ENCODE data around the gene OCIAD2. TPM values are rescaled to one million over a fixed set of nuclear protein-coding genes. Genes with fewer than 3 reads are reported as not detected.
"Not testable (repeated sequence)": the region's sequence is repeated elsewhere in the genome, so short reads cannot be mapped to it uniquely, and the experiment has no call there.

Gene OCIAD2
- total and polyA plus RNA-seq, 8 donors, result 15.5 to 52.4 (median 19.2) TPM

- no peak for ATAC-seq
- no peak overlapping the region for H3K27ac ChIP-seq
- no peak overlapping the region for H3K4me3 ChIP-seq
- no peak for FAIRE-seq
- WGBS, 2 donors, result 64 to 65% methylated on average over 9 of the region's 9 CpGs
- no peaks in the 10 kb centered on the region for H3K27me3 ChIP-seq
- no peaks in the 10 kb centered on the region for H3K9me3 ChIP-seq
- DNase-seq, result no peak
- H3K36me3 ChIP-seq, result no peaks in the 10 kb centered on the region
- H3K4me1 ChIP-seq, result no peaks in the 10 kb centered on the region
- intact Hi-C loops (cut with DNase I), result no loop called here
- TF ChIP-seq, protein P1, sequence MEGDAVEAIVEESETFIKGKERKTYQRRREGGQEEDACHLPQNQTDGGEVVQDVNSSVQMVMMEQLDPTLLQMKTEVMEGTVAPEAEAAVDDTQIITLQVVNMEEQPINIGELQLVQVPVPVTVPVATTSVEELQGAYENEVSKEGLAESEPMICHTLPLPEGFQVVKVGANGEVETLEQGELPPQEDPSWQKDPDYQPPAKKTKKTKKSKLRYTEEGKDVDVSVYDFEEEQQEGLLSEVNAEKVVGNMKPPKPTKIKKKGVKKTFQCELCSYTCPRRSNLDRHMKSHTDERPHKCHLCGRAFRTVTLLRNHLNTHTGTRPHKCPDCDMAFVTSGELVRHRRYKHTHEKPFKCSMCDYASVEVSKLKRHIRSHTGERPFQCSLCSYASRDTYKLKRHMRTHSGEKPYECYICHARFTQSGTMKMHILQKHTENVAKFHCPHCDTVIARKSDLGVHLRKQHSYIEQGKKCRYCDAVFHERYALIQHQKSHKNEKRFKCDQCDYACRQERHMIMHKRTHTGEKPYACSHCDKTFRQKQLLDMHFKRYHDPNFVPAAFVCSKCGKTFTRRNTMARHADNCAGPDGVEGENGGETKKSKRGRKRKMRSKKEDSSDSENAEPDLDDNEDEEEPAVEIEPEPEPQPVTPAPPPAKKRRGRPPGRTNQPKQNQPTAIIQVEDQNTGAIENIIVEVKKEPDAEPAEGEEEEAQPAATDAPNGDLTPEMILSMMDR (IDR thresholded peaks at IDR 0.05), result no peak
These were observed 26.8 kb downstream of the OCIAD2 start for GRCh38 chr4:48879561-48880442.

DNA sequence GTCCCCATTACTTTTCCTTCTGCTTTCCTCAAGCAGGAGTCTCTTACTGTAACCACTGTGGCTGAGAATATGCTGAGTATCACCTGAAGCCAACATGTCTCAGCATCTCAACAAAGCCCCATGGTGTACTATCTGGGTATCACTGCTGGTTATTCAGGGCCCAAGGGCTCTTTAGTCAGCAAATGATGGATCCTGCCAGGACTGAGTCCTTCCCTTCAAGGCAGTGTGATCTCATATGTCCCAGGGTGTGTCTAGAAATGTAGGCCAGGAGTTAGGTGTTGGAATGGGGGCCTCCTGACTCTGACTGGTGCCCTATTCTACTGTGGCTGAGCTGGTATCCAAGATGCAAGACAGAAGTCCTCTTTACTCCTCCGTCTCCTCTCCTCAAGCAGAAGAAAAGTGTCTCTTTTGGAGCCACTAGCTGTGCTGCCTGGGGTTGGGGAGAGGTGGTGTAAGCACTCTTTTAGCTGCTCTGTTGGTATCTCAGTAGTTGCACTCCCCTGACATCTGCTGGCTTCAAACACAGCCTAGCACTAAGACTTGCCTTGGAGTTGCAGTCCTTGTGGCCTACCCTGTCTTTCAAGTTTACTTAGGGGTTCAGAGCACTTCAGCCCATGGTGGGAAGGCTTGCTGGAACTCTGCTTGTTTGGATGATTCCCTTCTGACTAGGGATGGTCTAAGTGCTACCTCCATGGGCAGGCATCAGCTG is 28.6 kb downstream of the OCIAD2 start:
- Histone ChIP-seq H3K4me3 (no peak overlapping the region), H3K4me1 (no peaks in the 10 kb centered on the region), H3K9me3 (no peaks in the 10 kb centered on the region), H3K27me3 (no peaks in the 10 kb centered on the region), H3K36me3 (no peaks in the 10 kb centered on the region), H3K27ac (no peak overlapping the region)
- 86 to 94% methylated on average over 1 of the region's 1 CpG for WGBS, 2 donors
- TF ChIP-seq, protein P1 (IDR thresholded peaks at IDR 0.05), result no peak
- no peak for DNase-seq
- FAIRE-seq, result no peak
- ATAC-seq, result no peak
- intact Hi-C loops (cut with DNase I), result no loop called here

DNA sequence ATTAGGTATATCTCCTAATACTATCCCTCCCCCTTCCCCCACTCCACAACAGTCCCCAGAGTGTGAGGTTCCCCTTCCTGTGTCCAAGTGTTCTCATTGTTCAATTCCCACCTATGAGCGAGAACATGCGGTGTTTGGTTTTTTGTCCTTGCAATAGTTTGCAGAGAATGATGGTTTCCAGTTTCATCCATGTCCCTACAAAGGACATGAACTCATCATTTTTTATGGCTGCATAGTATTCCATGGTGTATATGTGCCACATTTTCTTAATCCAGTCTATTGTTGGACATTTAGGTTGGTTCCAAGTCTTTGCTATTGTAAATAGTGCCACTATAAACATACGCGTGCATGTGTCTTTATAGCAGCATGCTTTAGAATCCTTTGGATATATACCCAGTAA is 41.9 kb downstream of the OCIAD2 start:
- intact Hi-C loops (cut with DNase I); H3K36me3 ChIP-seq; H3K27me3 ChIP-seq; H3K9me3 ChIP-seq; ATAC-seq; DNase-seq; H3K4me3 ChIP-seq; H3K27ac ChIP-seq; FAIRE-seq; H3K4me1 ChIP-seq: not testable (repeated sequence)
- WGBS, 2 donors, result 90 to 95% methylated on average over 4 of the region's 4 CpGs

DNA sequence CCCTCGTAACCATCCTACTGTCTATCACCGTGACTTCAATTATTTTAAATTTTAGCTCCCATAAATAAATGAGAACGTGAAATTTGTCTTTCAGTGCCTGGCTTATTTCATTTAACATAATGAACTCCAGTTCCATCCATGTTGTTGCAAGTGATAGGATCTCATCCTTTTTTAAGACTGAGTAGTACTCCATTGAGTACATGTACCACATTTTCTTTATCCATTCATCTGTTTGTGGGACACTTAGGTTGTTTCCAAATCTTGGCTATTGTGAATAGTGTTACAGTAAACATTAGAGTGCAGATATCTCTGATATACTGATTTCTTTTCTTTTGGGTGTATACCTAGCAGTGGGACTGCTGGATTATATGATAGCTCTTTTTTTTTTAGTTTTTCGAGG is 42.8 kb downstream of the OCIAD2 start:
- 81 to 85% methylated on average over 4 of the region's 4 CpGs for WGBS, 2 donors
- FAIRE-seq, result no peak

DNA sequence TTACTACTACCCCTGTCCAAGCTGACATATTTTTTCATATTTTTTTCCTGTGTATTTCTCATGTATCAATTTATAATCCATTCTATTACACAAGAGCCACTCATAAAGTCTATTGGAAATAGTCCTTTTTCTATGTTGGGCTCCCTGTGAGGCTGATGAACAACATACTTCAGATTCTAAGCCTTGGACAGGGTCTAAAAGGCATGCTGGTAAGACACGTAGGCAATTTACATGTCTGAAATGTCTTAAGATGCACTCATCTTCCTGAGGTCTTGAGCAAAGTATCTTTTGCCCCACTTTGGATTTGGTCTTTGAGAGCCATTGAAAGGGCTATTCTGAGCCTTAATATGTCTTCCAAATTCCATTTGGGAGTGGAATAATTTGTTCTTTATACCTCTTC is 43.9 kb downstream of the OCIAD2 start:
- H3K36me3 ChIP-seq, result peaks cover 0 to 16% (median 0%) of the 10 kb centered on the region in 3 donors
- no peaks in the 10 kb centered on the region for H3K9me3 ChIP-seq
- no peaks in the 10 kb centered on the region for H3K27me3 ChIP-seq
- intact Hi-C loops (cut with DNase I), result no loop called here
- TF ChIP-seq, protein P1 (IDR thresholded peaks at IDR 0.05), result no peak
- DNase-seq (no peak), FAIRE-seq (no peak), ATAC-seq (no peak)
- H3K27ac ChIP-seq, result no peak overlapping the region
- no peaks in the 10 kb centered on the region for H3K4me1 ChIP-seq
- 69 to 84% methylated on average over 1 of the region's 1 CpG for WGBS, 2 donors
- no peak overlapping the region for H3K4me3 ChIP-seq

More for the DNA sequence above, 42.8 kb downstream of the OCIAD2 start:
- H3K4me1 ChIP-seq, result no peaks in the 10 kb centered on the region
- no peak for DNase-seq
- ATAC-seq, result no peak
- TF ChIP-seq, protein P1 (IDR thresholded peaks at IDR 0.05), result no peak
- H3K9me3 ChIP-seq, result no peaks in the 10 kb centered on the region
- no peak overlapping the region for H3K27ac ChIP-seq
- H3K27me3 ChIP-seq, result no peaks in the 10 kb centered on the region
- intact Hi-C loops (cut with DNase I), result no loop called here
- H3K36me3 ChIP-seq, result peaks cover 0 to 7% (median 0%) of the 10 kb centered on the region in 3 donors
- no peak overlapping the region for H3K4me3 ChIP-seq
